Astrocyte of the hippocampus (primary cell): ENCODE measurements around the gene RNF112.
A peak's percentile ranks its signal among the peaks of the same experiment; 100 is the strongest.
"Not testable (repeated sequence)": the region's sequence is repeated elsewhere in the genome, so short reads cannot be mapped to it uniquely, and the experiment has no call there.

ENCODE experiments used
- DNase-seq: peaks from one replicate; pipeline ENCODE4 v3.0.0; 2011; ENCODE audit warnings: low read depth, low spot score

Gene RNF112

GRCh38 chr17:19413761-19414160 is 2.7 kb downstream of the RNF112 start:
- no peak for DNase-seq

GRCh38 chr17:19414396-19415280 is 3.6 kb downstream of the RNF112 start:
- DNase-seq = no peak

GRCh38 chr17:19415311-19415710 is 4.3 kb downstream of the RNF112 start:
- no peak for DNase-seq

GRCh38 chr17:19415806-19416775 is 5.1 kb downstream of the RNF112 start:
- DNase-seq = no peak

- no peak for DNase-seq
These were observed 6.6 kb downstream of the RNF112 start for GRCh38 chr17:19417611-19418010.

GRCh38 chr17:19418251-19418992 is 7.4 kb downstream of the RNF112 start:
- DNase-seq = peak; percentile 50

GRCh38 chr17:19421219-19421618 is 10.2 kb downstream of the RNF112 start:
- DNase-seq = no peak

GRCh38 chr17:19421926-19422325 is 10.9 kb downstream of the RNF112 start:
- DNase-seq = no peak

- DNase-seq = no peak
These were observed 14.2 kb downstream of the RNF112 start for GRCh38 chr17:19424934-19425868.

- no peak for DNase-seq
These were observed 15.6 kb downstream of the RNF112 start for GRCh38 chr17:19426631-19427030.

GRCh38 chr17:19431691-19432090 is 20.7 kb downstream of the RNF112 start:
- no peak for DNase-seq

- no peak for DNase-seq
These were observed 22.2 kb downstream of the RNF112 start for GRCh38 chr17:19433255-19433654.

GRCh38 chr17:19433727-19434340 is 22.8 kb downstream of the RNF112 start:
- DNase-seq = no peak

GRCh38 chr17:19440421-19440820 is 29.4 kb downstream of the RNF112 start:
- DNase-seq = no peak

GRCh38 chr17:19441288-19441687 is 30.3 kb downstream of the RNF112 start:
- DNase-seq = not testable (repeated sequence)

- no peak for DNase-seq
These were observed 31.7 kb downstream of the RNF112 start for GRCh38 chr17:19442731-19443130.

- DNase-seq = no peak
These were observed 32.1 kb downstream of the RNF112 start for GRCh38 chr17:19443148-19443547.

- DNase-seq = no peak
These were observed 34.1 kb downstream of the RNF112 start for GRCh38 chr17:19445105-19445504.

- DNase-seq = not testable (repeated sequence)
These were observed 35.5 kb downstream of the RNF112 start for GRCh38 chr17:19446577-19446976.

GRCh38 chr17:19447085-19447583 is 36.1 kb downstream of the RNF112 start:
- peak; percentile 89 for DNase-seq
